CD14-positive monocyte (primary cell): Measurements from ENCODE around the gene RAC3. TPM values are rescaled to one million over a fixed set of nuclear protein-coding genes. Genes with fewer than 3 reads are reported as not detected.

ENCODE experiments used
- DNase-seq, 3 donors: peaks; one replicate each; pipeline ENCODE4 v3.0.0-alpha.2; 2011 to 2022
- H2AFZ ChIP-seq: 2 replicates; pipeline ENCODE4 v1.6.0; 2012; ENCODE audit warnings: mild to moderate bottlenecking, low read depth, low read length, inconsistent platforms; ENCODE audit not compliant: insufficient read depth, poor library complexity, severe bottlenecking
- H3K27ac ChIP-seq, 2 donors: 1 replicate in 1 of 2; 2 replicates in 1 of 2; pipeline ENCODE4 v1.5.1; 2012 to 2013; ENCODE audit warnings: low read length in 2 of 2, control low read depth in 1 of 2, inconsistent platforms in 1 of 2, low read depth in 1 of 2, mild to moderate bottlenecking in 1 of 2
- H3K27me3 ChIP-seq, 2 donors: one replicate each; pipeline versions ENCODE4 v1.6.0 to v1.6.1; 2011 to 2013; ENCODE audit warnings: low read length in 2 of 2; ENCODE audit not compliant: control insufficient read depth in 2 of 2, insufficient read depth in 2 of 2
- H3K36me3 ChIP-seq, 2 donors: replicated peaks in 1 of 2; 1 replicate in 1 of 2; 2 replicates in 1 of 2; pipeline versions ENCODE4 v1.5.1 to v1.6.1; 2012 to 2013; ENCODE audit warnings: low read length in 2 of 2, control low read depth in 1 of 2, inconsistent platforms in 1 of 2, mild to moderate bottlenecking in 1 of 2; ENCODE audit not compliant: insufficient read depth in 2 of 2, control insufficient read depth in 1 of 2
- H3K4me1 ChIP-seq, 2 donors: 1 replicate in 1 of 2; 2 replicates in 1 of 2; pipeline versions ENCODE4 v1.5.1 to v1.6.1; 2012 to 2013; ENCODE audit warnings: low read length in 2 of 2, control low read depth in 1 of 2, inconsistent platforms in 1 of 2, mild to moderate bottlenecking in 1 of 2, moderate library complexity in 1 of 2; ENCODE audit not compliant: insufficient read depth in 2 of 2, control insufficient read depth in 1 of 2
- H3K4me2 ChIP-seq: replicated peaks from 2 replicates; pipeline ENCODE3; 2012; ENCODE audit warnings: low read length, moderate library complexity, mild to moderate bottlenecking; ENCODE audit not compliant: poor library complexity, severe bottlenecking; ENCODE audit errors: extremely low read depth
- H3K4me3 ChIP-seq, 3 experiments: fragments of 200-600 bp in 1 of 3; sonication (generic) in 1 of 3; replicated peaks in 1 of 3; 1 replicate in 2 of 3; 2 replicates in 1 of 3; pipeline ENCODE4 v1.5.1; 2011 to 2013; ENCODE audit warnings: low read length in 3 of 3, mild to moderate bottlenecking in 3 of 3, control low read depth in 2 of 3, low read depth in 2 of 3, inconsistent platforms in 1 of 3, moderate library complexity in 1 of 3
- H3K79me2 ChIP-seq: 2 replicates; pipeline ENCODE4 v1.6.0; 2012; ENCODE audit warnings: mild to moderate bottlenecking, control low read depth, inconsistent platforms, low read length, moderate library complexity; ENCODE audit not compliant: insufficient read depth
- H3K9ac ChIP-seq: 2 replicates; pipeline ENCODE4 v1.6.0; 2017; ENCODE audit warnings: low read length, mild to moderate bottlenecking; ENCODE audit not compliant: insufficient read depth, poor library complexity, severe bottlenecking
- H3K9me3 ChIP-seq, 2 donors: replicated peaks in 1 of 2; 1 replicate in 1 of 2; 2 replicates in 1 of 2; pipeline versions ENCODE4 v1.5.1 to v1.6.1; 2012 to 2013; ENCODE audit warnings: low read length in 2 of 2, control low read depth in 1 of 2; ENCODE audit not compliant: control insufficient read depth in 1 of 2, insufficient read depth in 1 of 2
- H4K20me1 ChIP-seq: 2 replicates; pipeline ENCODE4 v1.6.0; 2012; ENCODE audit warnings: mild to moderate bottlenecking, low read length, control low read depth, moderate library complexity; ENCODE audit not compliant: insufficient read depth
- H3K27ac Mint-ChIP-seq, 7 donors: one replicate each; pipeline ENCODE4 v1.8.0; 2020; ENCODE audit warnings: mild to moderate bottlenecking in 7 of 7, mixed read lengths in 7 of 7, moderate library complexity in 6 of 7, inconsistent platforms in 2 of 7
- H3K27me3 Mint-ChIP-seq, 3 donors: one replicate each; pipeline ENCODE4 v1.8.0; 2021 to 2022; ENCODE audit warnings: low read depth in 3 of 3, mild to moderate bottlenecking in 3 of 3, mixed read lengths in 3 of 3, moderate library complexity in 3 of 3, inconsistent platforms in 1 of 3
- H3K36me3 Mint-ChIP-seq, 2 donors: one replicate each; pipeline ENCODE4 v1.8.0; 2020; ENCODE audit warnings: mixed read lengths in 2 of 2, inconsistent platforms in 1 of 2, mild to moderate bottlenecking in 1 of 2
- H3K4me1 Mint-ChIP-seq: one replicate; pipeline ENCODE4 v1.8.0; 2020; ENCODE audit warnings: mild to moderate bottlenecking, mixed read lengths
- H3K4me3 Mint-ChIP-seq, 2 donors: one replicate each; pipeline ENCODE4 v1.8.0; 2020; ENCODE audit warnings: mild to moderate bottlenecking in 2 of 2, mixed read lengths in 2 of 2, moderate library complexity in 1 of 2
- H3K9me3 Mint-ChIP-seq, 7 donors: one replicate each; pipeline ENCODE4 v1.8.0; 2020 to 2022; ENCODE audit warnings: mixed read lengths in 7 of 7, mild to moderate bottlenecking in 6 of 7, moderate library complexity in 6 of 7, inconsistent platforms in 2 of 7
- WGBS: methylation state at CpG from one replicate; pipeline ENCODE4 v1.1.5; 2013; ENCODE audit warnings: missing lambda C conversion rate; ENCODE audit not compliant: insufficient coverage; 5-methylcytosine and 5-hydroxymethylcytosine counted together
- intact Hi-C, 2 donors: fragments of 100-400 bp; cut with micrococcal nuclease; formaldehyde crosslinking; loops; one replicate each; pipeline versions ENCODE4 v1.15.0 to v1.15.1; 2023
- polyA plus RNA-seq, 3 donors: library from polyadenylated mRNA; depleted of rRNA in 1 of 3; unstranded in 2 of 3; stranded (reverse) in 1 of 3; fragments of 300-500 nt in 2 of 3; fragments of >200 nt in 1 of 3; fragmentation: Illumina TruSeq in 2 of 3; gene quantifications; 1 replicate in 2 of 3; 2 replicates in 1 of 3; pipeline ENCODE4 v1.2.3, GENCODE V29; 2012 to 2021
- TF ChIP-seq, protein P1 (sequence below): fragments of 200-600 bp; IDR thresholded peaks from one replicate; pipeline ENCODE4 v1.8.0; 2022; ENCODE audit warnings: antibody characterized with exemption, mild to moderate bottlenecking

The RAC3 gene
- polyA plus RNA-seq, 3 donors, result 1.8 TPM; not detected in 2

DNA sequence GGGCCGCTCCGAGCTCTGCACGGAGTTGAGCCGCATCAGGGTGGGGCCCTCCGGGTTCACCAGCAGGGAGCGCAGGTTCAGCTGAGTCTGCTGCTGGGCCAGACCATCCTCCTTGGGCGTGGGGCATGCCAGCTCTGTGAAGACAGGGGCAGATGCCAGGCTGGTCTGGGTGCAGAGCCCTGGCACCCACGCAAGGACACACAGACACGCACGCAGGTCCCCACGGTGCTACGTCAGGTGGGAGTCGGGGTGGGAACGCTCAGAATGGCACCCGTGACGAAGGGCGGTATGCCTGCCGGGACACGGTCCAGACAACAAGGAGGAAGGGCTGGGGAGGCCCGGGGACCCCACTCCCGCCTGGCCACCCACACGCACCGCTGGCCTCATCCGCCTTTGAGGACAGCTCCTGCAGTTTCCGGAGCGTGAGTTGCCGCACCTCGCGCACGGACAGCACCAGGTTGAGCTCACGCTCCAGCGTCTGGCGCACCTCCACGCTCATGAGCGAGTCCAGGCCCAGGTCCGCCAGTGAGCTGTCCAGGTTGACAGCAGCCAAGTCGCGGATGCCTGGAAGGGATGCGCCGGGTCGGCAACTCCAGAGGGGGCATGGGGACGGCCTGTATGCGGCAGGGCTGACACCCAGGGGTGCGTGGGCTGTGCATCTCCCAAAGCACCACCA is 49.4 kb downstream of the RAC3 start:
- Histone ChIP-seq H4K20me1 (no peaks in the 10 kb centered on the region), H3K4me3 (no peak overlapping the region), H3K9me3 (no peaks in the 10 kb centered on the region), H3K79me2 (no peaks in the 10 kb centered on the region), H3K36me3 (peaks cover 52 to 63% of the 10 kb centered on the region in 2 donors), H3K4me1 (no peaks in the 10 kb centered on the region), H3K9ac (no peak overlapping the region), H3K4me2 (no peak overlapping the region), H2AFZ (no peak overlapping the region), H3K27me3 (no peaks in the 10 kb centered on the region), H3K27ac (no peak overlapping the region)
- H3K4me1 Mint-ChIP-seq, result no peaks in the 10 kb centered on the region
- 97% methylated on average over 43 of the region's 44 CpGs for WGBS
- DNase-seq, result no peak
- peaks cover 0 to 1% (median 0%) of the 10 kb centered on the region in 7 donors for H3K9me3 Mint-ChIP-seq
- peaks cover 36 to 65% of the 10 kb centered on the region in 2 donors for H3K36me3 Mint-ChIP-seq
- H3K27me3 Mint-ChIP-seq, result peaks cover 0 to 3% (median under 1%) of the 10 kb centered on the region in 3 donors
- TF ChIP-seq, protein P1, sequence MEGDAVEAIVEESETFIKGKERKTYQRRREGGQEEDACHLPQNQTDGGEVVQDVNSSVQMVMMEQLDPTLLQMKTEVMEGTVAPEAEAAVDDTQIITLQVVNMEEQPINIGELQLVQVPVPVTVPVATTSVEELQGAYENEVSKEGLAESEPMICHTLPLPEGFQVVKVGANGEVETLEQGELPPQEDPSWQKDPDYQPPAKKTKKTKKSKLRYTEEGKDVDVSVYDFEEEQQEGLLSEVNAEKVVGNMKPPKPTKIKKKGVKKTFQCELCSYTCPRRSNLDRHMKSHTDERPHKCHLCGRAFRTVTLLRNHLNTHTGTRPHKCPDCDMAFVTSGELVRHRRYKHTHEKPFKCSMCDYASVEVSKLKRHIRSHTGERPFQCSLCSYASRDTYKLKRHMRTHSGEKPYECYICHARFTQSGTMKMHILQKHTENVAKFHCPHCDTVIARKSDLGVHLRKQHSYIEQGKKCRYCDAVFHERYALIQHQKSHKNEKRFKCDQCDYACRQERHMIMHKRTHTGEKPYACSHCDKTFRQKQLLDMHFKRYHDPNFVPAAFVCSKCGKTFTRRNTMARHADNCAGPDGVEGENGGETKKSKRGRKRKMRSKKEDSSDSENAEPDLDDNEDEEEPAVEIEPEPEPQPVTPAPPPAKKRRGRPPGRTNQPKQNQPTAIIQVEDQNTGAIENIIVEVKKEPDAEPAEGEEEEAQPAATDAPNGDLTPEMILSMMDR, result no peak
- intact Hi-C loops, result no loop called here
- H3K4me3 Mint-ChIP-seq, result no peak overlapping the region
- H3K27ac Mint-ChIP-seq, result peak overlapping the region in 1 of 7 donors; percentile 15

DNA sequence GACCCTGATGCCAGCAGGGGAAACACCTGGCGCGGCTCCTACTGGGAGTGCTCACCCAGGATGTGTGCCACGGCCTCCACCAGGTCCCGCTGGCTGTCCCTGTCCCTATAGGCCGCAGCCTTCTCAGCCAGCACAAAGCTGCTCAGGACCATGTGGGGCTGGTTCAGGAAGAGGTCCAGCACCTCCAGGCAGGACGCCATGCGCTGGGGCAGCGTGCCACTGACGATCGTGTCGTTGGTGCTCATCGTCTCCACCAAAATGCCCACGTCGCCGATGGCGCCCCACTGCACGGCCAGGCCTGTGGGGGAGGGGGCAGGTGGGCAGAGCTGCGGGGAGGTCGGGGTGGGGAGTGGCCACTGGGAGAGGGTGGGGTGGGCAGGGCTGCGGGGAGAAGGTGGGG is 50.1 kb downstream of the RAC3 start:
- H4K20me1 ChIP-seq, result no peaks in the 10 kb centered on the region
- no peaks in the 10 kb centered on the region for H3K27me3 ChIP-seq
- TF ChIP-seq, protein P1, result no peak
- H3K4me1 ChIP-seq, result no peaks in the 10 kb centered on the region
- peaks cover 58 to 69% of the 10 kb centered on the region in 2 donors for H3K36me3 ChIP-seq
- H2AFZ ChIP-seq, result no peak overlapping the region
- WGBS, result 98% methylated on average over 6 of the region's 20 CpGs
- H3K9me3 ChIP-seq, result no peaks in the 10 kb centered on the region
- peaks cover 36 to 70% of the 10 kb centered on the region in 2 donors for H3K36me3 Mint-ChIP-seq
- H3K4me3 ChIP-seq, result no peak overlapping the region
- intact Hi-C loops, result no loop called here
- no peak overlapping the region for H3K9ac ChIP-seq
- DNase-seq, result no peak
- no peak overlapping the region for H3K27ac Mint-ChIP-seq
- peaks cover 0 to 1% (median 0%) of the 10 kb centered on the region in 7 donors for H3K9me3 Mint-ChIP-seq
- no peaks in the 10 kb centered on the region for H3K4me1 Mint-ChIP-seq
- no peak overlapping the region for H3K4me3 Mint-ChIP-seq
- peaks cover 0 to 2% (median 0%) of the 10 kb centered on the region in 3 donors for H3K27me3 Mint-ChIP-seq
- no peak overlapping the region for H3K4me2 ChIP-seq
- no peak overlapping the region for H3K27ac ChIP-seq
- H3K79me2 ChIP-seq, result no peaks in the 10 kb centered on the region
